SIG-M5 treated with dmso at 0.1 percent for 504 hours (cell line): ENCODE measurements around the gene APRT.
A peak's percentile ranks its signal among the peaks of the same experiment; 100 is the strongest.
"Not testable (repeated sequence)": the region's sequence is repeated elsewhere in the genome, so short reads cannot be mapped to it uniquely, and the experiment has no call there.

Experiments used
- DNase-seq: peaks from one replicate; lab custom pipeline; 2025; ENCODE audit not compliant: unreplicated experiment; lab: John Stamatoyannopoulos, UW

The APRT gene

GRCh38 chr16:88790312-88791211, 21.2 kb downstream of the APRT start:
- peak; percentile 77 for DNase-seq

- peak; percentile 92 for DNase-seq
These were observed 22.1 kb downstream of the APRT start for GRCh38 chr16:88789594-88789993.

GRCh38 chr16:88788749-88789148, 23.0 kb downstream of the APRT start:
- DNase-seq: not testable (repeated sequence)

- DNase-seq: no peak
These were observed 24.0 kb downstream of the APRT start for GRCh38 chr16:88787579-88788314.

GRCh38 chr16:88785106-88785924, 26.4 kb downstream of the APRT start, which contains the start of gene PIEZO1:
TSS of gene PIEZO1 (minus strand) at chr16:88785220. CDS start at chr16:88784964, 256 bp downstream.
- no peak for DNase-seq

GRCh38 chr16:88784856-88785105, 26.9 kb downstream of the APRT start:
- DNase-seq: no peak

- peak; percentile 58 for DNase-seq
These were observed 27.5 kb downstream of the APRT start for GRCh38 chr16:88784074-88784855.

- no peak for DNase-seq
These were observed 28.2 kb downstream of the APRT start for GRCh38 chr16:88783391-88784073.

GRCh38 chr16:88782454-88783390, 29.0 kb downstream of the APRT start:
- DNase-seq: peak; percentile 39

- peak; percentile 65 for DNase-seq
These were observed 30.3 kb downstream of the APRT start for GRCh38 chr16:88781140-88782077.

GRCh38 chr16:88780142-88781062, 31.3 kb downstream of the APRT start:
- DNase-seq: no peak

GRCh38 chr16:88779406-88780141, 32.2 kb downstream of the APRT start:
- no peak for DNase-seq

GRCh38 chr16:88778541-88779065, 33.1 kb downstream of the APRT start:
- no peak for DNase-seq

- DNase-seq: no peak
These were observed 33.5 kb downstream of the APRT start for GRCh38 chr16:88778271-88778525.

GRCh38 chr16:88777471-88778270, 34.1 kb downstream of the APRT start:
- DNase-seq: no peak
